Inferior parietal cortex (tissue), 1 donor: ENCODE measurements around the gene SCNN1A.
A peak's percentile ranks its signal among the peaks of the same experiment; 100 is the strongest.

Experiments used
- DNase-seq: peaks from one replicate; pipeline ENCODE4 v3.0.0-alpha.2; 2016; ENCODE audit errors: extremely low spot score

SCNN1A gene

GRCh38 chr12:6384499-6385436 is 9.4 kb upstream of the SCNN1A start:
- DNase-seq, result no peak

- peak; percentile 31 for DNase-seq
These were observed 8.5 kb upstream of the SCNN1A start, which contains the start of gene LTBR for GRCh38 chr12:6383572-6384498. Gene LTBR, plus strand, starts transcription at chr12:6384162. Its CDS starts 197 bp downstream, at chr12:6384359.

GRCh38 chr12:6382982-6383381 is 7.6 kb upstream of the SCNN1A start:
- no peak for DNase-seq

- DNase-seq, result no peak
These were observed 7.0 kb upstream of the SCNN1A start for GRCh38 chr12:6382371-6382770.

- DNase-seq, result no peak
These were observed 5.1 kb upstream of the SCNN1A start for GRCh38 chr12:6380141-6381121.

GRCh38 chr12:6378709-6379472 is 3.5 kb upstream of the SCNN1A start:
- DNase-seq, result no peak

- no peak for DNase-seq
These were observed 2.3 kb upstream of the SCNN1A start for GRCh38 chr12:6377667-6377994.

GRCh38 chr12:6376870-6377666 is 1.7 kb upstream of the SCNN1A start:
- DNase-seq, result no peak

- no peak for DNase-seq
These were observed 911 bp upstream of the SCNN1A start for GRCh38 chr12:6376079-6376869.

GRCh38 chr12:6374786-6375160 is 590 bp downstream of the SCNN1A start:
- DNase-seq, result no peak

- no peak for DNase-seq
These were observed 1.2 kb downstream of the SCNN1A start for GRCh38 chr12:6374028-6374785.

- no peak for DNase-seq
These were observed 2.2 kb downstream of the SCNN1A start for GRCh38 chr12:6373022-6373787.

GRCh38 chr12:6372403-6373003 is 2.9 kb downstream of the SCNN1A start:
- DNase-seq, result no peak

- no peak for DNase-seq
These were observed 4.2 kb downstream of the SCNN1A start for GRCh38 chr12:6370994-6371754.

- no peak for DNase-seq
These were observed 4.8 kb downstream of the SCNN1A start for GRCh38 chr12:6370576-6370935.

GRCh38 chr12:6369916-6370575 is 5.3 kb downstream of the SCNN1A start:
- DNase-seq, result no peak
